H9 (cell line): Measurements from ENCODE around the gene CABP7. TPM values are rescaled to one million over a fixed set of nuclear protein-coding genes. Genes with fewer than 3 reads are reported as not detected.

Experiments
- DNase-seq: peaks from one replicate; pipeline ENCODE4 v3.0.0-alpha.2; 2017
- H2AFZ ChIP-seq: one replicate; pipeline ENCODE4 v1.6.1; 2013; ENCODE audit warnings: mild to moderate bottlenecking, low read length, control low read depth, moderate library complexity
- H2AK5ac ChIP-seq: 2 replicates; pipeline ENCODE4 v1.6.1; 2013; ENCODE audit warnings: low read length, control low read depth, mixed read lengths; ENCODE audit not compliant: insufficient read length
- H2BK120ac ChIP-seq: one replicate; pipeline ENCODE4 v1.6.1; 2013; ENCODE audit warnings: low read depth, mild to moderate bottlenecking, low read length, control low read depth, inconsistent platforms; ENCODE audit not compliant: poor library complexity, severe bottlenecking
- H2BK12ac ChIP-seq: 2 replicates; pipeline ENCODE4 v1.6.1; 2013; ENCODE audit warnings: low read length, control low read depth, mixed read lengths, low read depth; ENCODE audit not compliant: insufficient read length
- H2BK15ac ChIP-seq: 2 replicates; pipeline ENCODE4 v1.6.1; 2013; ENCODE audit warnings: low read depth, low read length, control low read depth
- H2BK20ac ChIP-seq: one replicate; pipeline ENCODE4 v1.6.1; 2013; ENCODE audit warnings: low read depth, mild to moderate bottlenecking, low read length, control low read depth, inconsistent platforms; ENCODE audit not compliant: poor library complexity, severe bottlenecking
- H2BK5ac ChIP-seq: 2 replicates; pipeline ENCODE4 v1.6.1; 2013; ENCODE audit warnings: low read length, control low read depth, mixed read lengths; ENCODE audit not compliant: insufficient read length
- H3K14ac ChIP-seq: 2 replicates; pipeline ENCODE4 v1.6.1; 2013; ENCODE audit warnings: low read length, control low read depth; ENCODE audit not compliant: insufficient read depth
- H3K18ac ChIP-seq: 2 replicates; pipeline ENCODE4 v1.6.1; 2013; ENCODE audit warnings: low read depth, mild to moderate bottlenecking, mixed read lengths, low read length, control low read depth; ENCODE audit not compliant: insufficient read length
- H3K23ac ChIP-seq: 2 replicates; pipeline ENCODE4 v1.6.1; 2013; ENCODE audit warnings: low read length, control low read depth, mixed read lengths, low read depth; ENCODE audit not compliant: insufficient read length
- H3K23me2 ChIP-seq: 2 replicates; pipeline ENCODE4 v1.6.1; 2013; ENCODE audit warnings: low read depth, mild to moderate bottlenecking, mixed read lengths, low read length, control low read depth; ENCODE audit not compliant: insufficient read length, poor library complexity, severe bottlenecking
- H3K27ac ChIP-seq: 2 replicates; pipeline ENCODE4 v1.5.1; 2013; ENCODE audit warnings: low read length, control low read depth, mixed read lengths, low read depth; ENCODE audit not compliant: insufficient read length
- H3K27me3 ChIP-seq: 2 replicates; pipeline ENCODE4 v1.6.1; 2013; ENCODE audit warnings: low read length, control low read depth, inconsistent platforms; ENCODE audit not compliant: insufficient read depth
- H3K4ac ChIP-seq: 2 replicates; pipeline ENCODE4 v1.6.1; 2013; ENCODE audit warnings: low read depth, mild to moderate bottlenecking, control low read depth, inconsistent platforms, low read length, moderate library complexity
- H3K4me1 ChIP-seq: 2 replicates; pipeline ENCODE4 v1.6.1; 2013; ENCODE audit warnings: low read length, control low read depth, inconsistent platforms; ENCODE audit not compliant: insufficient read depth
- H3K4me2 ChIP-seq: 2 replicates; pipeline ENCODE4 v1.6.1; 2013; ENCODE audit warnings: low read length, control low read depth, mixed read lengths; ENCODE audit not compliant: insufficient read length, insufficient read depth
- H3K56ac ChIP-seq: 2 replicates; pipeline ENCODE4 v1.6.1; 2013; ENCODE audit warnings: low read depth, mild to moderate bottlenecking, mixed read lengths, low read length, control low read depth; ENCODE audit not compliant: insufficient read length
- H3K79me1 ChIP-seq: 2 replicates; pipeline ENCODE4 v1.6.1; 2013; ENCODE audit warnings: low read depth, mild to moderate bottlenecking, moderate library complexity, low read length, control low read depth, inconsistent platforms; ENCODE audit not compliant: insufficient read depth, poor library complexity, severe bottlenecking
- H3K79me2 ChIP-seq: 2 replicates; pipeline ENCODE4 v1.6.1; 2013; ENCODE audit warnings: low read length, control low read depth, inconsistent platforms; ENCODE audit not compliant: insufficient read depth
- H3K9ac ChIP-seq: 2 replicates; pipeline ENCODE4 v1.6.1; 2013; ENCODE audit warnings: low read length, control low read depth, mixed read lengths; ENCODE audit not compliant: insufficient read length; ENCODE audit errors: extremely low read depth
- H3K9me3 ChIP-seq: one replicate; pipeline ENCODE4 v1.6.1; 2013; ENCODE audit warnings: low read depth, low read length, inconsistent platforms; ENCODE audit not compliant: control insufficient read depth
- H3T11ph ChIP-seq: one replicate; pipeline ENCODE4 v1.6.1; 2013; ENCODE audit warnings: mild to moderate bottlenecking, low read length, control low read depth, inconsistent platforms
- H4K20me1 ChIP-seq: one replicate; pipeline ENCODE4 v1.6.1; 2013; ENCODE audit not compliant: control insufficient read depth, insufficient read length, insufficient read depth
- H4K5ac ChIP-seq: 2 replicates; pipeline ENCODE4 v1.6.1; 2013; ENCODE audit warnings: low read depth, mild to moderate bottlenecking, mixed read lengths, low read length, control low read depth; ENCODE audit not compliant: insufficient read length
- H4K8ac ChIP-seq: replicated peaks from 2 replicates; pipeline ENCODE4 v1.6.1; 2013; ENCODE audit warnings: low read length, control low read depth, mixed read lengths, low read depth; ENCODE audit not compliant: insufficient read length
- H4K91ac ChIP-seq: 2 replicates; pipeline ENCODE4 v1.6.1; 2013; ENCODE audit warnings: low read depth, mild to moderate bottlenecking, moderate library complexity, mixed read lengths, low read length, control low read depth; ENCODE audit not compliant: insufficient read length
- H3K27ac Mint-ChIP-seq, 3 experiments: 2 replicates in 2 of 3; 3 replicates in 1 of 3; pipeline ENCODE4 v1.8.0; 2020 to 2021; ENCODE audit warnings: mixed read lengths in 3 of 3, mild to moderate bottlenecking in 1 of 3, moderate library complexity in 1 of 3
- H3K27me3 Mint-ChIP-seq: 2 replicates; pipeline ENCODE4 v1.8.0; 2021; ENCODE audit warnings: low read depth, mild to moderate bottlenecking, moderate library complexity, mixed read lengths
- H3K36me3 Mint-ChIP-seq, 3 experiments: 2 replicates in 2 of 3; 3 replicates in 1 of 3; pipeline ENCODE4 v1.8.0; 2020 to 2021; ENCODE audit warnings: low read depth in 3 of 3, mixed read lengths in 3 of 3; ENCODE audit not compliant: insufficient read depth in 1 of 3
- H3K4me1 Mint-ChIP-seq, 2 experiments: 2 replicates each; pipeline ENCODE4 v1.8.0; 2020; ENCODE audit warnings: mixed read lengths in 2 of 2
- H3K4me3 Mint-ChIP-seq, 2 experiments: 2 replicates in 1 of 2; 3 replicates in 1 of 2; pipeline ENCODE4 v1.8.0; 2020 to 2021; ENCODE audit warnings: mild to moderate bottlenecking in 2 of 2, mixed read lengths in 2 of 2, moderate library complexity in 1 of 2
- H3K9me3 Mint-ChIP-seq, 2 experiments: 2 replicates in 1 of 2; 3 replicates in 1 of 2; pipeline ENCODE4 v1.8.0; 2020; ENCODE audit warnings: mild to moderate bottlenecking in 2 of 2, mixed read lengths in 2 of 2, moderate library complexity in 1 of 2
- CTCF ChIP-seq: fragments of 200-600 bp; sonication (generic); conservative IDR thresholded peaks from 3 replicates; pipeline ENCODE4 v1.8.0; 2021; ENCODE audit warnings: antibody characterized with exemption, mild to moderate bottlenecking
- WGBS: extraction: QIAGEN DNeasy Blood & Tissue Kit; methylation state at CpG from one replicate; pipeline ENCODE4 v1.1.7; 2013; ENCODE audit warnings: missing lambda C conversion rate, low lambda C conversion rate, mixed read lengths; ENCODE audit not compliant: insufficient read length; ENCODE audit errors: extremely low coverage; 5-methylcytosine and 5-hydroxymethylcytosine counted together
- total RNA-seq: library from RNA; stranded (reverse); gene quantifications from 2 replicates; pipeline ENCODE4 v1.2.1, GENCODE V29; 2021

The CABP7 gene
- total RNA-seq, 1 experiment from 2014 or later, result 0.83 TPM

DNA sequence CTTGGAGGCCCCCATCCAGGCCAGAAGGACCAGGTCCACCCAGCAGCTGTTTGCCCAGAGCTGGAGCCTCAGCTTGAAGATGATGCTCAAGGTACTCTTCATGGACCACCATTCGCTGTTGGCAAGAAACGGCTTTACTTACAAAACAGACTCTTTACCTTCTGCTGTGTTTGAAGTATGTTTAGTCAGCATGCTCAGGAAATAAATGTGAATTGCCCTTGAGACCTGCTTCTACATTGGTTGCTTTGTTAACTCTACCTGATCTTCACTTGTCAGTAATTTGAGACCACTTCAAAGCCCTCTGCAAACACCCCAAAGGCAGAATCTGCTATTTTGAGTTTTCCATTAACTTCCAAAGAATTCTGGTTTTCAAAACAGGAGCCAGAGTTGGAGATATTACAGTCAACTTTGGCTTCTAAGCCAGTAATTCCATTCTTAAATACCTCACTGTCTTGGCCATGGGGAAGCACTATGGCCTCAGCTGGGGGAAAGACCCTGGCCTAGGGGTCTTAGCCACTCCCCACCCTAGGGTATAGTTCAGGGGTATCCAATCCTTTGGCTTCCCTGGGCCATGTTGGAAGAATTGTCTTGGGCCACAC lies 50.0 kb downstream of the CABP7 start:
- Histone ChIP-seq H3K27ac (no peak overlapping the region), H3K27me3 (no peaks in the 10 kb centered on the region), H2BK120ac (no peak overlapping the region), H3K4me2 (no peak overlapping the region), H3K18ac (no peak overlapping the region), H4K8ac (no peak overlapping the region), H3K79me1 (no peaks in the 10 kb centered on the region), H3K4me1 (peaks cover 2% of the 10 kb centered on the region; the same call in 1 of the 2 replicates), H2BK15ac (no peak overlapping the region), H2BK12ac (no peak overlapping the region), H3K4ac (no peak overlapping the region), H3K9ac (no peak overlapping the region), H3K9me3 (no peaks in the 10 kb centered on the region), H2AFZ (no peak overlapping the region), H3K56ac (no peak overlapping the region), H2AK5ac (no peak overlapping the region), H3K23me2 (peaks cover 13% of the 10 kb centered on the region), H4K5ac (no peak overlapping the region), H2BK20ac (no peak overlapping the region), H3K23ac (no peak overlapping the region), H2BK5ac (no peak overlapping the region), H4K91ac (no peak overlapping the region), H3K79me2 (peaks cover 7% of the 10 kb centered on the region; the same call in 1 of the 2 replicates), H4K20me1 (no peaks in the 10 kb centered on the region), H3K14ac (no peak overlapping the region), H3T11ph (no peak overlapping the region)
- peaks cover 15 to 17% of the 10 kb centered on the region in 2 experiments for H3K4me1 Mint-ChIP-seq
- no peak for TF ChIP-seq CTCF
- peaks cover 5% of the 10 kb centered on the region; the same call in 1 of the 2 replicates for H3K27me3 Mint-ChIP-seq
- no peak overlapping the region for H3K27ac Mint-ChIP-seq
- no peak overlapping the region; a peak in 1 of 5 replicates for H3K4me3 Mint-ChIP-seq
- H3K9me3 Mint-ChIP-seq, result no peaks in the 10 kb centered on the region
- peaks cover 12 to 29% (median 24%) of the 10 kb centered on the region in 3 experiments; a peak in 6 of 7 replicates for H3K36me3 Mint-ChIP-seq
- no peak for DNase-seq
- no CpG with 5 or more reads among the region's 2 CpGs for WGBS
